Panc1 (cell line): ENCODE results near the gene CKLF. TPM values are rescaled to one million over a fixed set of nuclear protein-coding genes. Genes with fewer than 3 reads are reported as not detected.
A peak's percentile ranks its signal among the peaks of the same experiment; 100 is the strongest.

Experiments
- ATAC-seq: fragments of 200-7000 bp; cut with Tn5 transposase; 2 replicates; pipeline ENCODE4 v1.9.1; 2020; ENCODE audit warnings: mild to moderate bottlenecking, moderate library complexity
- BruUV-seq: library from RNA; stranded (reverse); fragments of 400-500 nt; replicated peaks from 2 replicates; lab custom pipeline; 2021; lab: Mats Ljungman, UMichigan
- CTCF ChIA-PET: fragments of 300-600 bp; sonication (Branson Sonifier 250); formaldehyde crosslinking; loops from one replicate; lab custom pipeline; 2022; ENCODE audit warnings: antibody characterized with exemption; lab: Charles Lee
- POLR2A ChIA-PET: fragments of 300-600 bp; sonication (Branson Sonifier 250); formaldehyde crosslinking; loops from one replicate; lab custom pipeline; 2022; ENCODE audit warnings: antibody characterized with exemption; lab: Charles Lee
- DNase-seq: peaks from one replicate; pipeline ENCODE4 v3.0.0-alpha.2; 2010; ENCODE audit warnings: low read depth, low spot score
- H3K27ac ChIP-seq: 2 replicates; pipeline ENCODE4 v1.5.1; 2011; ENCODE audit warnings: mild to moderate bottlenecking, low read length, inconsistent platforms
- H3K27me3 ChIP-seq: fragments of 200-500 bp; sonication (Bioruptor generic); 2 replicates; pipeline ENCODE4 v1.6.0; 2014; ENCODE audit warnings: low read length, inconsistent platforms; ENCODE audit not compliant: control insufficient read depth, insufficient read depth
- H3K36me3 ChIP-seq: fragments of 200-500 bp; sonication (Bioruptor generic); 2 replicates; pipeline ENCODE4 v1.5.1; 2014; ENCODE audit warnings: inconsistent platforms, mild to moderate bottlenecking, low read length, moderate library complexity; ENCODE audit not compliant: control insufficient read depth, insufficient read depth
- H3K4me1 ChIP-seq: 2 replicates; pipeline ENCODE4 v1.5.1; 2011; ENCODE audit warnings: inconsistent platforms, mild to moderate bottlenecking, low read length, moderate library complexity; ENCODE audit not compliant: control insufficient read depth, insufficient read depth
- H3K4me3 ChIP-seq, 2 experiments: 2 replicates each; pipeline ENCODE4 v1.5.1; 2011 to 2012; ENCODE audit warnings: low read depth in 2 of 2, low read length in 2 of 2, mild to moderate bottlenecking in 2 of 2, inconsistent platforms in 1 of 2, moderate library complexity in 1 of 2
- H3K9me3 ChIP-seq: fragments of 200-500 bp; sonication (Bioruptor generic); 2 replicates; pipeline ENCODE4 v1.5.1; 2014; ENCODE audit warnings: low read depth, mild to moderate bottlenecking, inconsistent platforms, low read length, moderate library complexity; ENCODE audit not compliant: control insufficient read depth, insufficient read depth
- POLR2AphosphoS5 ChIP-seq: IDR thresholded peaks from 2 replicates; pipeline ENCODE4 v1.6.1; 2012; ENCODE audit warnings: mild to moderate bottlenecking, low read depth, low read length, moderate library complexity
- REST ChIP-seq, 2 experiments: IDR thresholded peaks; 2 replicates each; pipeline ENCODE4 v1.6.1; 2011 to 2012; ENCODE audit warnings: low read depth in 2 of 2, control low read depth in 1 of 2, low read length in 1 of 2, mild to moderate bottlenecking in 1 of 2, moderate library complexity in 1 of 2; ENCODE audit not compliant: insufficient read depth in 1 of 2
- SIN3A ChIP-seq: IDR thresholded peaks from 2 replicates; pipeline ENCODE4 v1.6.1; 2012; ENCODE audit warnings: low read depth, mild to moderate bottlenecking, low read length, moderate library complexity, borderline replicate concordance; ENCODE audit not compliant: insufficient read depth
- TCF7L2 ChIP-seq: IDR thresholded peaks from 2 replicates; pipeline ENCODE4 v1.6.1; 2011; ENCODE audit warnings: mild to moderate bottlenecking, low read depth, low read length, inconsistent platforms
- in situ Hi-C: cut with HindIII; loops from 2 replicates; pipeline ENCODE4 v1.10.0; 2016; ENCODE audit warnings: low sequenced_read_pairs, low pct_unique_long_range_greater_than_20kb
- intact Hi-C: fragments of 100-400 bp; cut with micrococcal nuclease; formaldehyde crosslinking; loops from one replicate; pipeline ENCODE4 v1.10.0; 2022; ENCODE audit not compliant: unreplicated experiment
- total RNA-seq: library from RNA; stranded (reverse); gene quantifications from one replicate; pipeline ENCODE4 v1.2.1, GENCODE V29; 2021; ENCODE audit not compliant: unreplicated experiment
- TF ChIP-seq, protein P1 (sequence below): fragments of 450-650 bp; IDR thresholded peaks from 2 replicates; pipeline ENCODE4 v1.5.1; 2017; ENCODE audit warnings: mild to moderate bottlenecking

The CKLF gene
- total RNA-seq, 1 experiment from 2014 or later = 88.1 TPM

- no peaks in the 10 kb centered on the region for H3K36me3 ChIP-seq
- no TSS peak for BruUV-seq
- no peak overlapping the region for H3K27ac ChIP-seq
- ATAC-seq (no peak), DNase-seq (no peak)
- intact Hi-C loops = no loop called here
- ChIA-PET CTCF (interaction anchor here (0.6 kb wide), 1 partner anchor 14 kb away, joined by 3 read pairs; no protein-coding TSS in a partner anchor), POLR2A (interaction anchor here (0.7 kb wide), 1 partner anchor 15 kb away, joined by 10 read pairs; no protein-coding TSS in a partner anchor)
- no peaks in the 10 kb centered on the region for H3K9me3 ChIP-seq
- in situ Hi-C loops = no loop called here
- H3K4me3 ChIP-seq = 0 out of 4 replicates have a peak overlapping the region, but pooled peaks of 1 of the 2 experiments have one; percentile 8
- no peaks in the 10 kb centered on the region for H3K27me3 ChIP-seq
- no peaks in the 10 kb centered on the region for H3K4me1 ChIP-seq
- TF ChIP-seq SIN3A = no peak
- TF ChIP-seq POLR2AphosphoS5 = no peak
- TF ChIP-seq REST (IDR thresholded peaks at IDR 0.05; ENCODE audit: insufficient read depth in 1 of 2, low read depth in 2 of 2, low read length in 1 of 2) = no peak
- TF ChIP-seq, protein P1, sequence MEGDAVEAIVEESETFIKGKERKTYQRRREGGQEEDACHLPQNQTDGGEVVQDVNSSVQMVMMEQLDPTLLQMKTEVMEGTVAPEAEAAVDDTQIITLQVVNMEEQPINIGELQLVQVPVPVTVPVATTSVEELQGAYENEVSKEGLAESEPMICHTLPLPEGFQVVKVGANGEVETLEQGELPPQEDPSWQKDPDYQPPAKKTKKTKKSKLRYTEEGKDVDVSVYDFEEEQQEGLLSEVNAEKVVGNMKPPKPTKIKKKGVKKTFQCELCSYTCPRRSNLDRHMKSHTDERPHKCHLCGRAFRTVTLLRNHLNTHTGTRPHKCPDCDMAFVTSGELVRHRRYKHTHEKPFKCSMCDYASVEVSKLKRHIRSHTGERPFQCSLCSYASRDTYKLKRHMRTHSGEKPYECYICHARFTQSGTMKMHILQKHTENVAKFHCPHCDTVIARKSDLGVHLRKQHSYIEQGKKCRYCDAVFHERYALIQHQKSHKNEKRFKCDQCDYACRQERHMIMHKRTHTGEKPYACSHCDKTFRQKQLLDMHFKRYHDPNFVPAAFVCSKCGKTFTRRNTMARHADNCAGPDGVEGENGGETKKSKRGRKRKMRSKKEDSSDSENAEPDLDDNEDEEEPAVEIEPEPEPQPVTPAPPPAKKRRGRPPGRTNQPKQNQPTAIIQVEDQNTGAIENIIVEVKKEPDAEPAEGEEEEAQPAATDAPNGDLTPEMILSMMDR = no peak
- no peak for TF ChIP-seq TCF7L2
These were observed 37.9 kb downstream of the CKLF start for GRCh38 chr16:66590322-66590721.

DNA sequence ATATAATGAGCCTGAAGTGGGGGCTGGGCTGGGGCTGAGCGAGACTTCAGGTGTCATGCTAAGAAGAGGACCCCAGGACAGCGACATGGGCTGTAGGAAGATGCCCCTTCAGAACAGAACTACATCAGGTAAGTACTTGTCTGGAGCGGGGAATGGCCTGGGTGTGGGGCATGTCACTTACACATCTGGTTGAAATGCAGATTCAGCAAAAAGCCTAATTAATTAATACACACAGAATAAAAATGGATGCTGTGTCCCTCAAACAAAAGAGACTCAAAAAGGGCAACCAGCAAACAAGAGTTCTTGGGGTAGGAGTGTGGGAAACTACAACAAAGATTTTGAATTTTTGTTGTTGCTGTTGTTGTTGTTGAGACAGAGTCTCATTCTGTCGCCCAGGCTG is 38.6 kb downstream of the CKLF start:
- POLR2A ChIA-PET = no interaction called here
- DNase-seq (no peak), ATAC-seq (no peak)
- no peaks in the 10 kb centered on the region for H3K36me3 ChIP-seq
- H3K27ac ChIP-seq = no peak overlapping the region
- BruUV-seq = no TSS peak
- in situ Hi-C loops = no loop called here
- H3K9me3 ChIP-seq = no peaks in the 10 kb centered on the region
- TF ChIP-seq TCF7L2 (no peak), SIN3A (no peak), POLR2AphosphoS5 (no peak), REST (IDR thresholded peaks at IDR 0.05; ENCODE audit: insufficient read depth in 1 of 2, low read depth in 2 of 2, low read length in 1 of 2) (no peak)
- TF ChIP-seq, protein P1 = no peak
- no peaks in the 10 kb centered on the region for H3K4me1 ChIP-seq
- intact Hi-C loops = no loop called here
- CTCF ChIA-PET = no interaction called here
- H3K27me3 ChIP-seq = no peaks in the 10 kb centered on the region
- no peak overlapping the region for H3K4me3 ChIP-seq
